ENCODE data around the gene LMTK2. TPM values are rescaled to one million over a fixed set of nuclear protein-coding genes. Genes with fewer than 3 reads are reported as not detected.

Gene LMTK2
- total and polyA plus RNA-seq, 2 experiments from 2014 or later, result 6.7 to 23.8 TPM

DNA sequence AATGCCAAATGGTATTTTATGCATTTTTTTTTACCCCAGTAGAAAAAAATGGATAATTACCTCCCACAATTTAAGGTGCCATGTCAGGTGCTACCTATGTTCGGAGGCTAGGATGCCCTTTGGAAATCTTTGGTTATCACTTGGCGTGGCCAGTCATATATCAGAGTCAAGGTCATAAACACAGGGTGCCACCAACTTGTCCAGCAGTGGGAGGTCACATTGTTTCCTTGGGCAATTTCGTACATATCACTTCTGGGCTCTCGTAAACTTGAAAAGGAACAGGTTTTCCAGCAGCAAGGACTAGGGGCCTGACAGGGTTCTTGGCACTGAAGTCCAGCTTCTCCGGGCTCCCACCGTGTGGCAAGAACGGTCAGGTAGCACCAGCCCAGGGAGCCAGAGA, 56.6 kb downstream of the LMTK2 start:
- H3K27ac ChIP-seq, result peak overlapping the region; percentile 71
- H3K4me1 ChIP-seq (ENCODE audit: low read depth), result peaks cover 10% of the 10 kb centered on the region
- TF ChIP-seq, protein P1, sequence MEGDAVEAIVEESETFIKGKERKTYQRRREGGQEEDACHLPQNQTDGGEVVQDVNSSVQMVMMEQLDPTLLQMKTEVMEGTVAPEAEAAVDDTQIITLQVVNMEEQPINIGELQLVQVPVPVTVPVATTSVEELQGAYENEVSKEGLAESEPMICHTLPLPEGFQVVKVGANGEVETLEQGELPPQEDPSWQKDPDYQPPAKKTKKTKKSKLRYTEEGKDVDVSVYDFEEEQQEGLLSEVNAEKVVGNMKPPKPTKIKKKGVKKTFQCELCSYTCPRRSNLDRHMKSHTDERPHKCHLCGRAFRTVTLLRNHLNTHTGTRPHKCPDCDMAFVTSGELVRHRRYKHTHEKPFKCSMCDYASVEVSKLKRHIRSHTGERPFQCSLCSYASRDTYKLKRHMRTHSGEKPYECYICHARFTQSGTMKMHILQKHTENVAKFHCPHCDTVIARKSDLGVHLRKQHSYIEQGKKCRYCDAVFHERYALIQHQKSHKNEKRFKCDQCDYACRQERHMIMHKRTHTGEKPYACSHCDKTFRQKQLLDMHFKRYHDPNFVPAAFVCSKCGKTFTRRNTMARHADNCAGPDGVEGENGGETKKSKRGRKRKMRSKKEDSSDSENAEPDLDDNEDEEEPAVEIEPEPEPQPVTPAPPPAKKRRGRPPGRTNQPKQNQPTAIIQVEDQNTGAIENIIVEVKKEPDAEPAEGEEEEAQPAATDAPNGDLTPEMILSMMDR (IDR thresholded peaks at IDR 0.05; ENCODE audit: low read depth, low read length), result no peak
- no peak overlapping the region for H3K4me3 ChIP-seq
- no peaks in the 10 kb centered on the region for H3K27me3 ChIP-seq
- no peak for DNase-seq (ENCODE audit: low read depth in 1 of 2, low spot score in 1 of 2)
- no peaks in the 10 kb centered on the region for H3K9me3 ChIP-seq (ENCODE audit: low read depth)
- H3K36me3 ChIP-seq, result no peaks in the 10 kb centered on the region

DNA sequence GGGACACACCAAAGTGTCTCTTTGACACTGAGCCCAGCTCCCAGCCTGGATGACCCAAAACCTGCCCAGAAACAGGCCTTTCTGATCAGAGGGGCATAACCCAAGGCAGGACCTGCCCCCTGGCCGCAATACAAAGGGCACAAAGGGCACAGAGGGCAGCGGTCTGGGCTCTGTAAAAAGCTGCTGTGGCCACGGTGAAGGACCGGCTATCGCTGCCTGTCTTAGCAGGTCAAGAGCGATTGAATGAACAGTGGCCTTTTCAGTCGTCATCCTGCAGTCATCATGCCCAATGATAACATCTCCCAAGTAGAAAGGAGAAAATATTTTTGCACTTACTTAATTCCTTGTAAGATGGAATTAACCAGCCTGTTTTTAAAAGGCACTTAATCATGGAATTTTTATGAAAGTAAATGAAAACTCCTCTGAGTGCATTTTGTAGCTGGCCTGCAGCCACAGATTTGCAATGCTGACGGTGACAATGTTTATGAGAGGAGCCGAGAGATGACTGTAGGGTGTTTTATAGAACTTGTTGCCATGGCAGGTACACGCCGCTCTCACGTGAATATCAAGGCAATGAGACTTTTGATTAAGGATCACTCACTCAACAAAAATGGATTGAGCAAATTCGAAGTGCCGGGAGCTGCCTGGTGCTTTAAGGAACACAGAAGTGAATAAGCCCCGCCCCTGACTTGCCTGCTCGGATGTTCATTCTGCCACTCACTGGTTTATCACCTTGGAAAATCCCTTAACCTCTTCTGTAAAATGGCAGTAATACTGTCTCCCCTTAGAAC, 57.2 kb downstream of the LMTK2 start:
- Histone ChIP-seq H3K9me3 (ENCODE audit: low read depth) (no peaks in the 10 kb centered on the region), H3K27ac (peak overlapping the region; percentile 71), H3K36me3 (no peaks in the 10 kb centered on the region), H3K27me3 (no peaks in the 10 kb centered on the region), H3K4me3 (no peak overlapping the region), H3K4me1 (ENCODE audit: low read depth) (peaks cover 10% of the 10 kb centered on the region)
- peak; percentile 17 to 30 for DNase-seq (ENCODE audit: low read depth in 1 of 2, low spot score in 1 of 2)
- TF ChIP-seq, protein P1 (IDR thresholded peaks at IDR 0.05; ENCODE audit: low read depth, low read length), result no peak

DNA sequence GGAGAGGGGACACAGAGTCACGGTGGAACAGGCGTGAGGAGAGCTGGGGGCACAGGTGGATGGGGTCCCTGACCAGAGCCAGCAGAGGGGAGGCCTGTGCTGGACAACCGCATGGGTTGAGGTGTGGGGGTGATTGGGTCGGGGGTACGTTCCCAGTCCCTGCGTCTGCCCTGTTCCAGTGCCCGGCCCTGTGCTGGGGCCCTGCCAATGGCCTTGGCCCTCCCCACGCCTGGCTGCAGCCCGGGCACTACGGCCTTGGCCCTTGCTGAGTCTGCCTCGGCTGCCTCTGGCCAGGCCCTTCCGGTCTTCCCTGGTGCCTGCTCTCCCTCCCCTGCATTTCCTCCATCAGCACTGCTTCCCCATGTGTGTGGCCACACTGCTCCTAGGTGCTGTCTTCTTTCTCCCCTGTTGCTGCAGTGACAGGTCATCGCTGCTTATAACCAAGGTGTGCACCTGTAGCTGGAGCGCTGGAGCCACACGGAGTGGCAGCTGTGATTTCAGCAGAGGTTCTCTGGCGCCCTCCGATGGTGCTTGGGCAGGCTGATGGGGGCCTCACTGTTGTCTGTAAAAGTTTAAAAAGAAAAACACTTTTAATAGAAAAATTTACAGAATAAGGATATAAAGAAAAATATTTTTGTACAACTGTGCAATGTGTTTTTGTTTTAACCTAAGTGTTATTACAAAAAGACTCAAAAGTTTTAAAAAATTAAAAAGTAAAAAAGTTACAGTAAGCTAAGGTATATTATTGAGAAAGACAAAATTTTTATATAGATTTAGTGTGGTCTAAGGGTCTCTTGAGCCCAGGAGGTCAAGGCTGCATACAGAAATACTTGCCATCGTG, 59.4 kb downstream of the LMTK2 start:
- DNase-seq (ENCODE audit: low read depth in 1 of 2, low spot score in 1 of 2), result peak; percentile 37 to 63
- no peaks in the 10 kb centered on the region for H3K36me3 ChIP-seq
- H3K4me1 ChIP-seq (ENCODE audit: low read depth), result peaks cover 10% of the 10 kb centered on the region
- no peaks in the 10 kb centered on the region for H3K27me3 ChIP-seq
- H3K4me3 ChIP-seq, result no peak overlapping the region
- TF ChIP-seq, protein P1 (IDR thresholded peaks at IDR 0.05; ENCODE audit: low read depth, low read length), result peak; percentile 74
- no peaks in the 10 kb centered on the region for H3K9me3 ChIP-seq (ENCODE audit: low read depth)
- H3K27ac ChIP-seq, result no peak overlapping the region

DNA sequence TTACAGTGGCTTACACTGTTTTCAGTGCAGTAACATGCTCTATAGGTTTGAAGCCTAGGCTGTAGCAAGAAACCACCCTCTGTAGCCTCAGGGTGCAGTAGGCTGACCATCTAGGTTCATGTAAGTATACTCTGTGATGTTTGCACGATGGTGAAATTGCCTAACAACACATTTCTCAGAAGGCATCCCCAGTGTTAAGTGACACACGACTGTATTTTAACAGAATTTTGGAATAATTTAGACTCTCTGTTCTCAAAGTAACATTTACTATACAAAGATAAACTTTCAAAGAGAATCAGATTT, 60.0 kb downstream of the LMTK2 start:
- no peak for DNase-seq (ENCODE audit: low read depth in 1 of 2, low spot score in 1 of 2)
- TF ChIP-seq, protein P1 (IDR thresholded peaks at IDR 0.05; ENCODE audit: low read depth, low read length), result no peak
- Histone ChIP-seq H3K9me3 (ENCODE audit: low read depth) (no peaks in the 10 kb centered on the region), H3K4me3 (no peak overlapping the region), H3K27me3 (no peaks in the 10 kb centered on the region), H3K36me3 (peaks cover under 1% of the 10 kb centered on the region), H3K27ac (no peak overlapping the region), H3K4me1 (ENCODE audit: low read depth) (peaks cover 10% of the 10 kb centered on the region)

DNA sequence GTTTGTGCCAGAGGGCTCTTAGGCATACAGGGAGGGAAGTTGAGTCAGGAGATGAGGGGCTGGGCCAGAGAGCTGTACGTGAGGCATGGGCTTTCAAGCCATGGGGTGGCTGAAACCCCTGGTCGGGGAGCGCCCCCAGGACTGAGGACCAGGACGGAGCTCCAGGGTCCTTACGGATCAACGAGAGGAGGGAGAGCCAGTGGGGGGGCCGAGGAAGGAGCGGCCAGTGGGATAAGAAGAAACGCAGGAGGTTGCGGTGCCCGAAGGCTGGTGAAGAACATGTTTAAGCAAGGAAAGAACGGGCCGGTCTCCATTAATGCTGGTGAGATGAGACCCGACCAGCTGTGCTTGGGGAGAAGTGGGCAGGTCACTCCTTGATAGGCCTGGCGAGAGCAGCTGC, 61.0 kb downstream of the LMTK2 start:
- no peak for DNase-seq (ENCODE audit: low read depth in 1 of 2, low spot score in 1 of 2)
- H3K9me3 ChIP-seq (ENCODE audit: low read depth), result no peaks in the 10 kb centered on the region
- H3K27ac ChIP-seq, result no peak overlapping the region
- TF ChIP-seq, protein P1 (IDR thresholded peaks at IDR 0.05; ENCODE audit: low read depth, low read length), result no peak
- H3K27me3 ChIP-seq, result no peaks in the 10 kb centered on the region
- no peak overlapping the region for H3K4me3 ChIP-seq
- peaks cover 10% of the 10 kb centered on the region for H3K4me1 ChIP-seq (ENCODE audit: low read depth)
- peaks cover 5% of the 10 kb centered on the region for H3K36me3 ChIP-seq

All from cardiac muscle cell (in vitro differentiated cells and primary cell).